Panc1 (cell line): Measurements from ENCODE around the gene BBOF1. TPM values are rescaled to one million over a fixed set of nuclear protein-coding genes. Genes with fewer than 3 reads are reported as not detected.

ENCODE experiments used
- ATAC-seq: fragments of 200-7000 bp; cut with Tn5 transposase; 2 replicates; pipeline ENCODE4 v1.9.1; 2020; ENCODE audit warnings: mild to moderate bottlenecking, moderate library complexity
- Bru-seq: library from RNA; stranded (reverse); fragments of 400-500 nt; gene quantifications from one replicate; lab custom pipeline; 2021; lab: Mats Ljungman, UMichigan
- BruChase-seq, 2 experiments: library from RNA; stranded (reverse); fragments of 400-500 nt; gene quantifications; one replicate each; lab custom pipeline; 2021; lab: Mats Ljungman, UMichigan
- BruUV-seq: library from RNA; stranded (reverse); fragments of 400-500 nt; replicated peaks from 2 replicates; lab custom pipeline; 2021; lab: Mats Ljungman, UMichigan
- CTCF ChIA-PET: fragments of 300-600 bp; sonication (Branson Sonifier 250); formaldehyde crosslinking; loops from one replicate; lab custom pipeline; 2022; ENCODE audit warnings: antibody characterized with exemption; lab: Charles Lee
- POLR2A ChIA-PET: fragments of 300-600 bp; sonication (Branson Sonifier 250); formaldehyde crosslinking; loops from one replicate; lab custom pipeline; 2022; ENCODE audit warnings: antibody characterized with exemption; lab: Charles Lee
- DNase-seq: peaks from one replicate; pipeline ENCODE4 v3.0.0-alpha.2; 2010; ENCODE audit warnings: low read depth, low spot score
- H3K27ac ChIP-seq: 2 replicates; pipeline ENCODE4 v1.5.1; 2011; ENCODE audit warnings: mild to moderate bottlenecking, low read length, inconsistent platforms
- H3K27me3 ChIP-seq: fragments of 200-500 bp; sonication (Bioruptor generic); 2 replicates; pipeline ENCODE4 v1.6.0; 2014; ENCODE audit warnings: low read length, inconsistent platforms; ENCODE audit not compliant: control insufficient read depth, insufficient read depth
- H3K36me3 ChIP-seq: fragments of 200-500 bp; sonication (Bioruptor generic); 2 replicates; pipeline ENCODE4 v1.5.1; 2014; ENCODE audit warnings: inconsistent platforms, mild to moderate bottlenecking, low read length, moderate library complexity; ENCODE audit not compliant: control insufficient read depth, insufficient read depth
- H3K4me1 ChIP-seq: 2 replicates; pipeline ENCODE4 v1.5.1; 2011; ENCODE audit warnings: inconsistent platforms, mild to moderate bottlenecking, low read length, moderate library complexity; ENCODE audit not compliant: control insufficient read depth, insufficient read depth
- H3K4me3 ChIP-seq, 2 experiments: 2 replicates each; pipeline ENCODE4 v1.5.1; 2011 to 2012; ENCODE audit warnings: low read depth in 2 of 2, low read length in 2 of 2, mild to moderate bottlenecking in 2 of 2, inconsistent platforms in 1 of 2, moderate library complexity in 1 of 2
- H3K9me3 ChIP-seq: fragments of 200-500 bp; sonication (Bioruptor generic); 2 replicates; pipeline ENCODE4 v1.5.1; 2014; ENCODE audit warnings: low read depth, mild to moderate bottlenecking, inconsistent platforms, low read length, moderate library complexity; ENCODE audit not compliant: control insufficient read depth, insufficient read depth
- CTCF ChIP-seq: fragments of 450-650 bp; IDR thresholded peaks from 2 replicates; pipeline ENCODE4 v1.5.1; 2017; ENCODE audit warnings: mild to moderate bottlenecking
- POLR2AphosphoS5 ChIP-seq: IDR thresholded peaks from 2 replicates; pipeline ENCODE4 v1.6.1; 2012; ENCODE audit warnings: mild to moderate bottlenecking, low read depth, low read length, moderate library complexity
- REST ChIP-seq, 2 experiments: IDR thresholded peaks; 2 replicates each; pipeline ENCODE4 v1.6.1; 2011 to 2012; ENCODE audit warnings: low read depth in 2 of 2, control low read depth in 1 of 2, low read length in 1 of 2, mild to moderate bottlenecking in 1 of 2, moderate library complexity in 1 of 2; ENCODE audit not compliant: insufficient read depth in 1 of 2
- SIN3A ChIP-seq: IDR thresholded peaks from 2 replicates; pipeline ENCODE4 v1.6.1; 2012; ENCODE audit warnings: low read depth, mild to moderate bottlenecking, low read length, moderate library complexity, borderline replicate concordance; ENCODE audit not compliant: insufficient read depth
- TCF7L2 ChIP-seq: IDR thresholded peaks from 2 replicates; pipeline ENCODE4 v1.6.1; 2011; ENCODE audit warnings: mild to moderate bottlenecking, low read depth, low read length, inconsistent platforms
- in situ Hi-C: cut with HindIII; loops from 2 replicates; pipeline ENCODE4 v1.10.0; 2016; ENCODE audit warnings: low sequenced_read_pairs, low pct_unique_long_range_greater_than_20kb
- intact Hi-C: fragments of 100-400 bp; cut with micrococcal nuclease; formaldehyde crosslinking; loops from one replicate; pipeline ENCODE4 v1.10.0; 2022; ENCODE audit not compliant: unreplicated experiment
- long read RNA-seq: library from polyadenylated mRNA; unstranded; transcript quantifications from one replicate; pipeline ENCODE4 v2.0.0, GENCODE V29; 2021; ENCODE audit not compliant: unreplicated experiment
- polyA plus RNA-seq: library from polyadenylated mRNA; unstranded; fragments of >200 nt; gene quantifications from one replicate; pipeline ENCODE4 v1.2.1, GENCODE V29; 2012; ENCODE audit warnings: missing spikeins; ENCODE audit not compliant: insufficient read length
- total RNA-seq: library from RNA; stranded (reverse); gene quantifications from one replicate; pipeline ENCODE4 v1.2.1, GENCODE V29; 2021; ENCODE audit not compliant: unreplicated experiment

BBOF1 gene
- 1.9 TPM for total RNA-seq
- polyA plus RNA-seq = 1.8 TPM
- Bru-seq, nascent RNA = percentile 33 among the genes with signal in this experiment
- BruChase-seq, experiment 1, labeled RNA remaining after a 2-hour chase = percentile 34 among the genes with signal in this experiment
- BruChase-seq, experiment 2, labeled RNA remaining after a 6-hour chase = percentile 36 among the genes with signal in this experiment
- long read RNA-seq, partial matches to known transcripts = 0 of 4 reads
- long read RNA-seq, other reads (novel, unspliced or antisense) = 4 of 4 reads

- peak within 1 kb of the TSS; percentile 84 to 85 for H3K4me3 ChIP-seq
- intact Hi-C loops = no loop called here
- no TSS peak for BruUV-seq
- DNase-seq (no peak), ATAC-seq (peak; percentile 97)
- peak within 1 kb of the TSS; percentile 89 for H3K27ac ChIP-seq
- H3K9me3 ChIP-seq = no peaks in the 10 kb centered on the region
- peaks cover 4% of the 10 kb centered on the region for H3K36me3 ChIP-seq
- ChIA-PET POLR2A (interaction anchor here (0.7 kb wide), 2 partner anchors 65 to 66 kb away, joined by 5 read pairs; no protein-coding TSS in a partner anchor), CTCF (no interaction called here)
- in situ Hi-C loops = no loop called here
- H3K4me1 ChIP-seq = no peaks in the 10 kb centered on the region
- no peaks in the 10 kb centered on the region for H3K27me3 ChIP-seq
- no peak for TF ChIP-seq REST (IDR thresholded peaks at IDR 0.05; ENCODE audit: insufficient read depth in 1 of 2, low read depth in 2 of 2, low read length in 1 of 2)
- no peak for TF ChIP-seq TCF7L2
- no peak for TF ChIP-seq CTCF
- peak; percentile 54; the same call in 1 of the 2 replicates for TF ChIP-seq POLR2AphosphoS5
Observed at GRCh38 chr14:74018586-74019407, at the start of gene BBOF1, which contains the start of gene ENTPD5. BBOF1 (plus strand) TSS chr14:74019349; CDS start chr14:74019479, 130 bp downstream. ENTPD5 (minus strand) TSS chr14:74019288; CDS start chr14:73988102, 31,186 bp downstream.

- no peak for TF ChIP-seq POLR2AphosphoS5
- TF ChIP-seq CTCF = no peak
- TF ChIP-seq SIN3A = no peak
- intact Hi-C loops = no loop called here
- Histone ChIP-seq H3K27me3 (no peaks in the 10 kb centered on the region), H3K9me3 (no peaks in the 10 kb centered on the region), H3K4me1 (no peaks in the 10 kb centered on the region), H3K4me3 (no peak overlapping the region), H3K27ac (no peak overlapping the region), H3K36me3 (no peaks in the 10 kb centered on the region; the same call in 1 of the 2 replicates)
- ChIA-PET POLR2A (no interaction called here), CTCF (no interaction called here)
- DNase-seq = no peak
- no peak for ATAC-seq
- BruUV-seq = no TSS peak
- in situ Hi-C loops = no loop called here
Observed at GRCh38 chr14:73973497-73973896, 45.7 kb upstream of the BBOF1 start.
